Stimulated activated CD4-positive, alpha-beta T cell treated with anti-CD3 and anti-CD28 coated beads, Interleukin-2, amount 100 ng/mL, for 48 hours (primary cell): ENCODE data around the gene XYLT2.
"Not testable (repeated sequence)": the region's sequence is repeated elsewhere in the genome, so short reads cannot be mapped to it uniquely, and the experiment has no call there.

Source experiments
- DNase-seq, 2 donors: peaks; one replicate each; pipeline ENCODE4 v3.0.0-alpha.2; 2020

The XYLT2 gene

GRCh38 chr17:50345432-50346312 is at the start of gene XYLT2:
XYLT2 (plus strand) TSS chr17:50346126; CDS start chr17:50346141, 15 bp downstream.
- peak; percentile 87 to 92 for DNase-seq

DNA sequence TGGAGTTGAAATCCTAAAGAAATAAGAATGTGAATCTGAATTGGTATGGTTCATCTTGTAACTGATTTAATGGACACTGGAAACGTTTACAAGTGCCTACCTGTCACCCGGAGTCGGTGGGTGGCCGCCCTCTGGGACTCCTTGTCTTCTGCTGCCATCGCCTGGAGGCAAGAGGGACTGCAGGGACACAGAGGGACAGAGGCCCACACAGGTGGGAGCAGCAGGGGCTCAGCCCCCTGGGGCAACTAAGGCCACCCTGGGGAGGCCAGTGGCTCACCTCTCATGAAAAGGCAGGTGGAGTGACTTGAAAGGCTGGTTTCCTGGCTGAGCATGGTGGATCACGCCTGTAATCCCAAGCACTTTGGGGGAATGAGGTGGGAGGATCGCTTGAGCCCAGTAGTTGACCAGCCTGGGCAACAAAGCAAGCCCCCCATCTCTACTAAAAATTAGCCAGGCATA is 48.5 kb upstream of the XYLT2 start:
- peak; percentile 82 to 87 for DNase-seq

- DNase-seq, result no peak
Observed at GRCh38 chr17:50298018-50298417, 47.9 kb upstream of the XYLT2 start.

DNA sequence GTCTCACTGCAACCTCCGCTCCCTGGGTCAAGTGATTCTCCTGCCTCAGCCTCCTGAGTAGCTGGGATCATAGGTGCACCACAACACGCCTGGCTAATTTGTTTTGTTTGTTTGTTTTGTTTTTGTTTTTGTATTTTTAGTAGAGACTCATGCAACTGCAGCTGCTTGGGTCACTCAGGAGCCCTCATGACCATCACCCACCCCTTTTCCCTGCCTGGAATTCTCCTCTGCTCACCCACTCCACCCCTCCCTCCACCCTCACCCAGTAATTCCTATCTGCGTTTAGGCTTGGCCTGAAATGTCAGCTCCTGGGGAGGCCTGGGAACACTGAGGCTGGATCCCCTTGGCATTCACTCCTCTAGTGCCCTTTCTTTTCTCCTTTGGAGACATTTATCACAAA is 46.1 kb upstream of the XYLT2 start:
- DNase-seq, result no peak

DNA sequence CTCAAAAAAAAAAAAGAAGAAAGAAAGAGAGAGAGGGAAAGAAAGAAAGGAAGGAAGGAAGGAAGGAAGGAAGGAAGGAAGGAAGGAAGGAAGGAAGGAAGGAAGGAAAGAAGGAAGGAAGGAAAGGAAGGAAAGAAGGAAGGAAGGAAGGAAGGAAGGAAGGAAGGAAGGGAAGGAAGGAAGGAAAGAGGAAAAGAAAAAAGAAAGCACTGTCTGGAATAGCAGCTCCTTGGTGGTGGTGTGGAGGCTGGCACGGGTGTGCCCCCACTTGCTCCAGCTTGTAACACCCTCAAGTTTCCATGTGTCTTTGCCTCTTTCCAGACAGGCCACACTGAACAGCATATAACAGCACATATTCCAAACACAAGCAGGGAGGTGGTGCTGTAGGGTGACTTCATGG is 45.1 kb upstream of the XYLT2 start:
- not testable (repeated sequence) for DNase-seq

GRCh38 chr17:50301891-50302584 is 43.9 kb upstream of the XYLT2 start:
- no peak for DNase-seq

DNA sequence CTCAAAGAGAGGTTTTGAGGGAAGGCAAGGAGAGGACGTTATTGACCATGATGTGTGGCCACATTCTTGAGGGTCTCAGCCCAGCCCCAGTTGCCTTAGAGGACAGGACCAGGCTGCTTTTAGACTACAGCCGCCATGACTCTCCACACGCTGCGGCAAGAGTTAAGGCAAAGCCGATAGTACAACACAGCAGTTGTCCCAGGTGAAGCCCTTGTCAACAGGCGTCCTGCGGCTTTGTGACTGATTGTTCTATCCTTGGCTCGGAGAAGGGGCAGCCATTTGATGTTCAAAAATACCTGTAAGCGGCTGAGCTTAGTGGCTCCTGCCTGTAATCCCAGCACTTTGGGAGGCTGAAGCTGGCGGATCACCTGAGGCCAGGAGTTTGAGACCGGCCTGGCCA is 42.9 kb upstream of the XYLT2 start:
- DNase-seq, result no peak

DNA sequence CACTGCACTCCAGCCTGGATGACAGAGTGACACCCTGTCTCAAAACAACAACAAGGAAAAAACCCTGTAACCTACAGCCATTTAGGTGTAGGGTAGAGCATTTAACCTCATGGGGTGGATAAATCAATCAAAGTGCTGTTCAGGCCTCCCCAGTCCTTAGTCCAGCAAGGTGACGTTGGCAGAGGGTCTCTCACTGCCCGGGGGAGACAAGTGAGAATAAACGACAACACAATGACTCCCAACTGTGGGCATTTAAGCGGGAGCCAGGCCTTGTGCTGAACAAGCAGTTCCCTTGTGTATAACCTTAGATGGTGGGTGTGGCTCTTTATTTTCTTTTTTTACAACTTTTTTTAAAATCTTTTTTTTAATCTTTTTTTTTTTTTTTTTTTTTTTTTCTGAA is 42.3 kb upstream of the XYLT2 start:
- DNase-seq, result no peak

- no peak for DNase-seq
Observed at GRCh38 chr17:50304781-50305404, 41.0 kb upstream of the XYLT2 start.

DNA sequence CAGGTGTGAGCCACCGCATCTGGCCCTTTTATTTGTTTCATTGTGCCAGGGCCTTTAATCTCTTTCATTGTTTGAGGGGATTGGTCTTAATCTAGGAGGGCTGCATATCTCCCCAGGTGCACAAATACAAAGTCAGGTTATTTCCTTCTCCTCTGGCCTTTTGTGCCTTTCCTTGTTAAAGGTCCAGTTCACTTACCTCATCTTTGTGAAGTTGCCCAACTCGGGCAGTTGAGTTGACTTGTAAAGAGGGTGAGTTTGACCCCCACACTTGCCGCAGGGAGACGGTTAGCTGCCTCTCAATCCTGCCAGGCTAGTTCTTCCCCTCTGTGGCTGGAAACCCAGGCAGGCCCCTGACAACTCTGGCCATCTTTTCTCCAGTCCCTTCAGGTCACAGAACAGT is 38.3 kb upstream of the XYLT2 start:
- no peak for DNase-seq

GRCh38 chr17:50308666-50309065 is 37.3 kb upstream of the XYLT2 start:
- DNase-seq, result no peak

- DNase-seq, result no peak
Observed at GRCh38 chr17:50310455-50311111, 35.3 kb upstream of the XYLT2 start.

GRCh38 chr17:50311112-50311460 is 34.8 kb upstream of the XYLT2 start:
- DNase-seq, result no peak

GRCh38 chr17:50311483-50311882 is 34.4 kb upstream of the XYLT2 start:
- DNase-seq, result no peak

DNA sequence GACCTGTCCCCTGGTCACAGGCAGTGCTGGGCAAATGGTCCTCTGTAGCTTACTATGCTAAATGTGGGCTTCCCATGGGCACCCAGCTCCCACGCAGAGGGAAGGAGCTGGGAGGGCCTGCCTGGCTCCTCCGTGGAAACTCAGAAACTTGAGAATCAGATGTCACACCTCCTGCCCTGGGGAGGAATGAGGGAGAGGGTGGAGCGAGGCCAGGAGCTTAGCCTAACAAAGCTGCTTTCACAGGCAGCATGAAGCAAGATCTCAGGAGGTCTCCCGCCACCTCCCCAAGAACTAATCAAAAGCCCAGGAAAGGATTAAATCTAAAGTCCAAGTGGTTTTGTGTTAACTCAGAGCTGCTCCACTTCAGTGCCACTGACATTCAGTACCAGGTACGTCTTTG is 33.6 kb upstream of the XYLT2 start:
- no peak for DNase-seq

- no peak for DNase-seq
Observed at GRCh38 chr17:50314456-50315011, 31.4 kb upstream of the XYLT2 start.

GRCh38 chr17:50316016-50316587 is 29.8 kb upstream of the XYLT2 start:
- DNase-seq, result no peak

- not testable (repeated sequence) for DNase-seq
Observed at GRCh38 chr17:50316660-50317059, 29.3 kb upstream of the XYLT2 start.

DNA sequence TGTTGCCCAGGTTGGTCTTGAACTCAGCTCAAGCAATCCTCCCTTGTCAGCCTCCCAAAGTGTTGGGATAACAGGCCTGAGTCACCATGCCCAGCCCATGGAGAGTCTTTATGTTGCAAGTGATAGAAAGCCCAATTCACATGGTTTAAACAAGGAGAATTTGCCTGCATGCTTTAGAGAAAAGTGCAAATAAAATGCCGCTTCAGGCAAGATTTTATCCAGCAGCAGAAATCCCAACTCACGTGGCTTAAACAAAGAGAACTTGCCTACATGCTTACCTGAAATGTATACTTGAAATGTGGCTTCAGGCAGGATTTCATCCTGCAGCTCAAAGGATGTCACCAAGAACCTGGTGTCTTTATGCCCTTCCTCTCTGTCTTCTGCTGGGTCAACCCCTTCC is 28.8 kb upstream of the XYLT2 start:
- DNase-seq, result no peak

GRCh38 chr17:50318501-50319285 is 27.2 kb upstream of the XYLT2 start:
- no peak for DNase-seq

- no peak for DNase-seq
Observed at GRCh38 chr17:50319306-50320004, 26.5 kb upstream of the XYLT2 start.
